ENCODE data around the gene PPID. TPM values are rescaled to one million over a fixed set of nuclear protein-coding genes. Genes with fewer than 3 reads are reported as not detected.
"Not testable (repeated sequence)": the region's sequence is repeated elsewhere in the genome, so short reads cannot be mapped to it uniquely, and the experiment has no call there.

Gene PPID
- total RNA-seq, 2 donors from 2014 or later, result 38.9 to 40.3 TPM

- Mint-ChIP-seq H3K27ac (no peak overlapping the region), H3K36me3 (ENCODE audit: low read depth) (peaks cover 17% of the 10 kb centered on the region), H3K4me3 (no peak overlapping the region), H3K27me3 (ENCODE audit: insufficient read depth) (no peaks in the 10 kb centered on the region), H3K9me3 (no peaks in the 10 kb centered on the region), H3K4me1 (peaks cover 15% of the 10 kb centered on the region)
- Histone ChIP-seq H3K27ac (ENCODE audit: low read depth, low read length) (no peak overlapping the region), H3K4me1 (ENCODE audit: control insufficient read depth, insufficient read depth, low read length) (no peaks in the 10 kb centered on the region), H3K9me3 (ENCODE audit: control insufficient read depth, low read length) (no peaks in the 10 kb centered on the region), H3K36me3 (ENCODE audit: control insufficient read depth, insufficient read depth, low read length) (peaks cover 23% of the 10 kb centered on the region), H3K27me3 (ENCODE audit: control insufficient read depth, insufficient read depth, low read length, poor library complexity, severe bottlenecking) (no peaks in the 10 kb centered on the region), H3K4me3 (ENCODE audit: low read length) (no peak overlapping the region), H3K9ac (ENCODE audit: extremely low read depth, low read length, poor library complexity, severe bottlenecking) (no peak overlapping the region)
- WGBS, 2 experiments (ENCODE audit: insufficient coverage in 1 of 2, insufficient read length in 1 of 2), result 92 to 100% methylated on average over 2 of the region's 2 CpGs
- no peak for DNase-seq
- no peak for TF ChIP-seq CTCF (conservative IDR thresholded peaks at IDR 0.05)
Measured at GRCh38 chr4:158666892-158667291, 56.3 kb downstream of the PPID start.

GRCh38 chr4:158664806-158665205 is 58.4 kb downstream of the PPID start:
- no peaks in the 10 kb centered on the region for H3K9me3 ChIP-seq (ENCODE audit: control insufficient read depth, low read length)
- Mint-ChIP-seq H3K27me3 (ENCODE audit: insufficient read depth) (no peaks in the 10 kb centered on the region), H3K9me3 (no peaks in the 10 kb centered on the region), H3K36me3 (ENCODE audit: low read depth) (peaks cover 17% of the 10 kb centered on the region), H3K4me3 (no peak overlapping the region), H3K4me1 (peaks cover 11% of the 10 kb centered on the region), H3K27ac (no peak overlapping the region)
- no peak overlapping the region for H3K9ac ChIP-seq (ENCODE audit: extremely low read depth, low read length, poor library complexity, severe bottlenecking)
- H3K27ac ChIP-seq (ENCODE audit: low read depth, low read length), result no peak overlapping the region
- no peaks in the 10 kb centered on the region for H3K4me1 ChIP-seq (ENCODE audit: control insufficient read depth, insufficient read depth, low read length)
- peaks cover 23% of the 10 kb centered on the region for H3K36me3 ChIP-seq (ENCODE audit: control insufficient read depth, insufficient read depth, low read length)
- no peak for TF ChIP-seq CTCF (conservative IDR thresholded peaks at IDR 0.05)
- no peak for DNase-seq
- no peak overlapping the region for H3K4me3 ChIP-seq (ENCODE audit: low read length)
- H3K27me3 ChIP-seq (ENCODE audit: control insufficient read depth, insufficient read depth, low read length, poor library complexity, severe bottlenecking), result no peaks in the 10 kb centered on the region
- WGBS, 2 experiments (ENCODE audit: insufficient coverage in 1 of 2, insufficient read length in 1 of 2), result 96 to 100% methylated on average over 3 to 18 of the region's 18 CpGs

- WGBS, 2 experiments (ENCODE audit: insufficient coverage in 1 of 2, insufficient read length in 1 of 2), result 90 to 93% methylated on average over 5 to 8 of the region's 8 CpGs
- H3K27ac Mint-ChIP-seq; H3K27ac ChIP-seq (ENCODE audit: low read depth, low read length); H3K4me3 Mint-ChIP-seq; H3K9me3 ChIP-seq (ENCODE audit: control insufficient read depth, low read length); H3K27me3 ChIP-seq (ENCODE audit: control insufficient read depth, insufficient read depth, low read length, poor library complexity, severe bottlenecking); H3K4me1 ChIP-seq (ENCODE audit: control insufficient read depth, insufficient read depth, low read length); H3K27me3 Mint-ChIP-seq (ENCODE audit: insufficient read depth); H3K4me3 ChIP-seq (ENCODE audit: low read length); H3K9me3 Mint-ChIP-seq; H3K9ac ChIP-seq (ENCODE audit: extremely low read depth, low read length, poor library complexity, severe bottlenecking); DNase-seq: not testable (repeated sequence)
- peaks cover 15% of the 10 kb centered on the region for H3K36me3 Mint-ChIP-seq (ENCODE audit: low read depth)
- H3K4me1 Mint-ChIP-seq, result peaks cover 12% of the 10 kb centered on the region
- peaks cover 16% of the 10 kb centered on the region for H3K36me3 ChIP-seq (ENCODE audit: control insufficient read depth, insufficient read depth, low read length)
Measured at GRCh38 chr4:158663707-158664625, 59.2 kb downstream of the PPID start.

DNA sequence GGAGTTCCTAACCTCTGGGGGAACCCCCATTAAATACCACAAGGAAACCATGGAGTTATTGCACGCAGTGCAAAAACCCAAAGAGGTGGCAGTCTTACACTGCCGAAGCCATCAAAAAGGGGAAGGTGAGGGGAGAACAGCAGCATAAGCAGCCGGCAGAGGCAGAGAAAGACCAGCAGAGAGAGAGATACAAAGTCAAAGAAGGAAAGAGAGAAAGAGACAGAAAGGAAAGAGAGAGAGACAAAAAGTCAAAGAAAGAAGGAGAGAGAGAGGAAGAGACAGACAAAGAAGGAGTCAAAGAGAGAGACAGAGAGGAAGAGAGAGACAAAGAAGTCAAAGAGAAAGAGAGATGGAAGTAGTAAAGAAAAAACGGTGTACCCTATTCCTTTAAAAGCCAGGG is 59.9 kb downstream of the PPID start:
- H3K4me3 Mint-ChIP-seq, result not testable (repeated sequence)

More for the DNA sequence above, 59.9 kb downstream of the PPID start:
- H3K4me3 ChIP-seq (ENCODE audit: low read length); H3K27me3 Mint-ChIP-seq (ENCODE audit: insufficient read depth); H3K27me3 ChIP-seq (ENCODE audit: control insufficient read depth, insufficient read depth, low read length, poor library complexity, severe bottlenecking); DNase-seq; H3K9ac ChIP-seq (ENCODE audit: extremely low read depth, low read length, poor library complexity, severe bottlenecking); H3K9me3 Mint-ChIP-seq; H3K27ac Mint-ChIP-seq; H3K27ac ChIP-seq (ENCODE audit: low read depth, low read length); H3K36me3 ChIP-seq (ENCODE audit: control insufficient read depth, insufficient read depth, low read length); H3K9me3 ChIP-seq (ENCODE audit: control insufficient read depth, low read length); H3K4me1 ChIP-seq (ENCODE audit: control insufficient read depth, insufficient read depth, low read length): not testable (repeated sequence)
- WGBS, 2 experiments (ENCODE audit: insufficient coverage in 1 of 2, insufficient read length in 1 of 2), result 69 to 90% methylated on average over 2 to 4 of the region's 4 CpGs
- Mint-ChIP-seq H3K4me1 (peaks cover 12% of the 10 kb centered on the region), H3K36me3 (ENCODE audit: low read depth) (peaks cover 15% of the 10 kb centered on the region)

Other genes starting within 250 kb of the PPID start
- not detected for gene RXFP1, start 201.5 kb downstream of the PPID start, total RNA-seq
- 10 to 100 TPM; 18.1 to 22.0 TPM for gene C4orf46, start 51.5 kb downstream of the PPID start, total RNA-seq
- gene ETFDH, start 51.1 kb downstream of the PPID start, total RNA-seq, result 10 to 100 TPM; 10.6 to 11.8 TPM
- gene FNIP2, start 45.6 kb upstream of the PPID start, total RNA-seq, result 10 to 100 TPM in 1 of 2 donors, 1 to 10 TPM in 1; 8.6 to 11.5 TPM